ENCODE measurements around the gene FKBP3.

- TF ChIP-seq POLR2A (IDR thresholded peaks at IDR 0.05) (no peak), CTCF (IDR thresholded peaks at IDR 0.05 in 8 of 11, conservative IDR thresholded peaks at IDR 0.05 in 3 of 11) (no peak)
These were observed 15.3 kb upstream of the FKBP3 start for GRCh38 chr14:45149602-45150001.

Measured in spleen (tissue), 7 donors.